Measurements from ENCODE around the gene MAPRE3.

Gene MAPRE3

DNA sequence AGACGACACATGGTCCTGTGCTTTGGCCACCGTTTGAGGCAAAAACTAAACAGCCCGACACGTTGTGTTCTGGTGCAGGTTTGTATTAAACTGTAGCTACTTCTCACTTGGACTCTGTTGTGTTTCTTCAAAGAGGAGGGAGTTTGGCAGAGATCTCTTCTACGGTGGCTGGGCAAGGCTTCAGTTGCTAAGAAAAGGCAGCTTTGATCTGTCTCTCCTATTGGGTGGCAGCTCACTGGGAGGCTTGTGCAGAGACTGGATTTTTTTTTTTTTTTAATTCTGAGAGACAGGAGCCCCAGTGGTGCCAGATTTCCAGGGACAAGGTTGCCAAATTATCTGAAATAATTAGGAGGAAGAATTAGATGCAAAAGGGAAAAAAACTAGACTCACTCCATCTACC, 20.2 kb upstream of the MAPRE3 start:
- DNase-seq (ENCODE audit: low spot score): no peak

DNA sequence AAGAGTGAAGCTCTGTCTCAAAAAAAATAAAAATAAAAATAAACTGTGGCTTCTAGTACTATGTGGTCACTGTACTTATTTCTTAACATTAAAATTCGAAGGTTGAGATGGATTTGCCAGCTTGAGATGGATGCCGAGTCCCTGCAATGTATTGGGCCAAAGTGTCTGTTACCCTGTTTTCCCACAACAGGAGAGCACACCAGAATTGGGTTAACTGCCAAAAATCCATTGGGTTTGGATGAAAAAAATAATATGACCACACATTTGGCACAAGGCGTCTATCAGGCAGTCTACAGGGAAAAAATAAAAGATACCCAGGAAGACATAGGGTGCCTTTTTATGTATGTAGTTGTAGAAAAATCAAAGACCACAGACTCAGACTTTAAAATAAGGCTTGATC, 19.2 kb upstream of the MAPRE3 start:
- DNase-seq (ENCODE audit: low spot score): no peak

DNA sequence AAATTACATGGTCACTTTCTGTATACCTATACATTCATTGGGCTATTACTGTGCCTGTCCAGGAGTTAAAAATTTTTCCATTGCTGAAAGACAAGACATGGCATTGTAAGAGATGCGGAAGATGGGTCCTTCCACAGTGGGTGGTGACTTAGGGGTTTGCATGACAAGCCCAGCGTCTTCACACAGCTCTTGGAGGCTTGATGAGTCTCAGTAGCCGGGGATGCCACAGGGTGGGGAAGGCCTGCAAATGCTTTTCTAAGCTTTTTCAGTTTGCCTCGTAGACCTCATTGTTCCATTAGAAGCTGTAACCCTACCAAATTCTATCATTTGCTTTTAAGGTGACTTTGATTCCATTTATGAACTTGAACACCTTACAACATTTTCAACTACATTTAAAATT, 18.1 kb upstream of the MAPRE3 start:
- DNase-seq (ENCODE audit: low spot score): no peak

DNA sequence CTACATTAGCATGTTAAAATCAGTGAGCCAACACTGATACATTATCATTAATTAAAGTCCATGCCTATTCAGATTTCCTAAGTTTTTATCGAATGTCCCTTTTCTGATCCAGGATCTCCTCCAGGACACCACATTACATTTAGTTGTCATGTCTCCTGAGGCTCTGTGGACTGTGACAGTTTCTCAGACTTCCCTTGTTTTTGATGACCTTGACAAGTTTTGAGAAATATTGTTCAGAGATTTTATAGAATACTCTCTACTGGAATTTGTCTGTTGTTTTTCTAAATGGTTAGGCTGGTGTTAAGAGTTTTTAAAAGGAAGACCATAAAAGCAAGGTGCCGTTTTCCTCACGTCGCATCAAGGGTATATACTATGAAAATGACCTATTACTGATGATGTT, 16.3 kb upstream of the MAPRE3 start:
- DNase-seq (ENCODE audit: low spot score): no peak

DNA sequence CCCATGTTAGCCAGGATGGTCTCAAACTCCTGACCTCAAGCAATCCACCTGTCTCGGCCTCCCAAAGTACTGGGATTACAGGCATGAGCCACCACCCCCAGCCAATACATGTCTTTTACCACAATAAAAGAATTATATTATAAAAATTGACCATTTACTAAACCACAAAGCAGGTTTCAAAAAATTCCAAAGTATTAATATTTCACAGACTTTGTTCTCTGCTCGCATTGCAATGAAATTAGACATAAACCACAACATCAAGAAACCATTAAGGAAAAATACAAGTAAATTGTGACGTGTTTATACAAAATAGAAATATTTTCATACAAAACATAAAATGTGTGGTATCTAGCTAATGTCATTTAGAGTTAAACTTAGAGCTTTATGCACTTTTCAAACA, 13.4 kb upstream of the MAPRE3 start:
- no peak for DNase-seq (ENCODE audit: low spot score)

DNA sequence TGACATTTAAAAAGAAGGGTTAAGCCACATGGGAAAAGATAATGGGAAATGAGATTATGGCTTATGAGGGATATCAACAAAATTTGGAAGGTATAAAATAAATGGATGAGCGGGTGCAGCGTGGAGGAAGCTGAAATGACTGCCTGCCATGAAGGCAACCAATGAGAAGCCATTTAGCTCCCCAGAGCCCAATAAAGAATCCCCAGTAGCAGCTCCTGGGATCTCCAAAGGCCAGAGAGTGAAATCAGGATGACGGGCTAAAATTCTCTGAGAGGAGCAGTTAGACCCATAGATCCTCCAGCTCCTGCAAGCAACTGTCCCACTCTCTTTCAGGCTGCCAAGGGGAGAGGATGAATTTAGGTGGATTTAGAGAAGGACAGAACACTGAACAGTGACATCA, 12.9 kb upstream of the MAPRE3 start:
- no peak for DNase-seq (ENCODE audit: low spot score)

DNA sequence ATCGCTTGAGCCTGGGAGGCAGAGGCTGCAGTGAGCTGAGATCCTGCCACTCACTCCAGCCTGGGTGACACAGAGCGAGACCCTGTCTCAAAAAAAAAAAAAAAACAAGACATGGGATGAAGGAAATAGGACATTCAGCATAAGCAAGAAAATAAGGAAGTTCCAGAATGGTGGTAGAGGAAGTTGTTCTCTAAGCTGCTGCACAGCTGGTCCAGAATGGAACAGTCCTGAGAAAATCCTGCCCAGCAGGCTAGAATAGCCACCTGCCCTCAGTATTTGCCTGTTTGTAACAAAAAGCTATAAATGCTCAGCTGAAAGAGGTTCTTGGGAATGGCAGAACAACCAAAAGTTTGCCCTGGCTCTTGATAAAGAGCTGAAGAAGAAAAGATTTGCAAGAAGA, 11.1 kb upstream of the MAPRE3 start:
- no peak for DNase-seq (ENCODE audit: low spot score)

DNA sequence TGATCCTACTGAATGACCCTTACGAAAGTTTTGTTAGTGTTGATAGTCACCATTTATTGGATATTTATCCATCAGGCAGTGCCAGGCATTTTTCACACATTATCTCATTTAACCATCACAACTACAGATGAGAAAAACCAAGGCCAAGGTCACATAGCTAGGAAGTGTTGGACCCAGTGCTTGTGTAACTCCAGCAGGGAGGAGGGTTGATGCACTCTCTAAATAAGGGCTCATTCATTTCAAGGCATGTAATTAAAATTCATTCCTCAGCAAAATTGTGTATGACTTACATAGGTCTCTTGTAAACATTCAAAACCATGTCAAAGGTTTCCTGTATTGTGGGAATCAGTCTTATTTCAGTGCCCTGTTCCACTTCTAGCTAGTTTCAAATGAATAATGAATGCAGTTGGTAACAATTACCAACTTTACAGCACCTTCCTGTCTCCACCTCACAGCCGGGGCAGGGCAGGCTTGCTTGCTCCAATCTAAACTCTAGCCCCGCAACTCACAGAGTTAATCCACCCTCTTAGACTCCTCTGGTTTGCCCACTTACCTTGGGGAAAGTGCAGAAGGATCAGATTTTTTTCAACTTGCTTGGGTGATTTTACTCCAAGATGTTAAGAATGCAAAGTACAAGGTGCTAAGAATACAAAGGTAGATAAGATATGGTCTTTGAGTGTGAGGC, 5.8 kb upstream of the MAPRE3 start:
- no peak for DNase-seq (ENCODE audit: low spot score)

DNA sequence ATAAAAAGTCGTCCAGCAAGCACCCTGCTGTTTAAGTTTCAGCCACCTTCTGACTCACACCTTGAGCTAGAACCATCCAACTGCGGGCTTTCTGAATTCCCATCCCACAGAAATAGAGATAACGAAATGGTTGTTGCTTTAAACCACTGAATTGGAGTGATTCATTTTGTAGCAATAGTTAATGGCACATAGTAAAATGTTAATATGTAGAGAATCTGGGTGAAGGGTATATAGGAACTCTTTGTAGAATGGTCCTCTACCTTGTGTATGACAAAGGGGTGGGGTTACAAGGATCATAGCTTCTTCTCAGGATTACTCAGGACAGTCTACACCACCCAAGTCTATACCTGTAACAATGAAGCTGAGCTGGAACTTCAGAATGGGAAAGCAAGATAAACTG, 2.4 kb upstream of the MAPRE3 start:
- no peak for DNase-seq (ENCODE audit: low spot score)

DNA sequence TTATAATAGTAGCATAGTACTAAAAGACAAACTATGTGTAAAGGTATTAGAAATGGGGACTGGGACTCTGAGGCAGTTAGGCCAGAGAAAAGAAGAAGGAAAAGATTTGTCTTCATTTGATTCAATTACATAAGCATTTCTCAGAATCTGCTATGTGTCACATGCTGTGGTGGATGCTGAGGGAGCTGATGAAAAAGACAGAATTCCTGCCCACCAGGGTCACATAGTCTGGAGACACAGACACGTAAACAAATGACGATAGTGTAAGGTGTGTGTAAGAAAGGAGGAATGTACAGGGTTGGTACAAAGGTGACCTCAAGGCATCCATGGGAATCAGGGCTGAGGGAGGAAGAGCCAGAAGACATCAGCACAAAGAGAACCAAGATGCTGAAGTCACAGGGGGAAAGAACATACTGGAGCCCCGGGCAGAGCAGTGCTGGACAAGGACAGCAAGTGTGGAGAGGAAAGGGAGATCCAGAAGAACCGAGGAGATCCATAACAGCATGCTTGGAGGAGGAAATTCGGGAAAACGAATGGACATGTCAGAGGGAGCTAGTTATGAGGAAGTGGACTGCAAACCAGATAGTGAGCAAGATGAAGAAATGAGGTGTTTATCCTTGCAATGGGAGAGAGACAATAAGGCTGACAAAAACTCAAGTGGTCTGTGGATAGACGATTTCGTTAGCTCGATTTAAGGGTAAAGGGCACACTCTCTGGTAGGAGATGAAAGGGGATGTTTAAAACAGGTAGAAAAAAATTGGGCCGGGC, 1.2 kb upstream of the MAPRE3 start:
- DNase-seq (ENCODE audit: low spot score): no peak

DNA sequence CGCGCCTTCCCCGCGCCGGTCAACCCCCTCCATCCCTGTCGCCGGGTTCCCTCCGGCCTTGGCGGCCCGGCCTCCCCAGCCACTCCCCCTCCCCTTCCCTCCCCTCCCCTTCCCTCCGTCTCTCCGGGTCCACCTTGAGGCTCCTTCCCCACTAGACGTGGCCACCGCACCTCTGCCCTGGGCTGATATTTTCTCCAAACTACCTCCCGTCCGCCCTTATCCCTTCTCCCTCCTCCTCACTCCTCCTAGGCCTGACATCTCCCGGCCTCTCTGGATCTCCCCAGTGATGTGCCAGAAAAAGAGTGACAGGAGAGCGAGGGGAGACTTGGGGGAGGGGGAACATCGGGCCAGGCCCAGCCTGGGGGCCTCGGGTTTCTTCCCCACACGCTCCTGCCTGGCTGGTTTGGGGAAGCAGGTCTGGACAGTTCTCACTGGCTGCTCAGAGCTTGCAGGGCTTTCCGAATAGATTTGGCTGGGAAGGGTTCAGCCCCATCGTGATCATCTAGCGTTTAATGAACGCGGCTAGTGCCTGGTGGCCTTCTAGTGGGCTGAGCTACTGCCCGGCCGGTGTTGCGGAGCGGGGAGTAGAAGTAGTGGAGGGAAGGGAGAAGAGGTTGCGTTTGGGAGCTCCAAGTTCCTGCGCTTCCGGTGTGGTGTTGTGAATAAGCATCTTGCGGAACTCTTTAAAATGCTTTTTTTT, 641 bp downstream of the MAPRE3 start:
- peak; percentile 35 for DNase-seq (ENCODE audit: low spot score)

DNA sequence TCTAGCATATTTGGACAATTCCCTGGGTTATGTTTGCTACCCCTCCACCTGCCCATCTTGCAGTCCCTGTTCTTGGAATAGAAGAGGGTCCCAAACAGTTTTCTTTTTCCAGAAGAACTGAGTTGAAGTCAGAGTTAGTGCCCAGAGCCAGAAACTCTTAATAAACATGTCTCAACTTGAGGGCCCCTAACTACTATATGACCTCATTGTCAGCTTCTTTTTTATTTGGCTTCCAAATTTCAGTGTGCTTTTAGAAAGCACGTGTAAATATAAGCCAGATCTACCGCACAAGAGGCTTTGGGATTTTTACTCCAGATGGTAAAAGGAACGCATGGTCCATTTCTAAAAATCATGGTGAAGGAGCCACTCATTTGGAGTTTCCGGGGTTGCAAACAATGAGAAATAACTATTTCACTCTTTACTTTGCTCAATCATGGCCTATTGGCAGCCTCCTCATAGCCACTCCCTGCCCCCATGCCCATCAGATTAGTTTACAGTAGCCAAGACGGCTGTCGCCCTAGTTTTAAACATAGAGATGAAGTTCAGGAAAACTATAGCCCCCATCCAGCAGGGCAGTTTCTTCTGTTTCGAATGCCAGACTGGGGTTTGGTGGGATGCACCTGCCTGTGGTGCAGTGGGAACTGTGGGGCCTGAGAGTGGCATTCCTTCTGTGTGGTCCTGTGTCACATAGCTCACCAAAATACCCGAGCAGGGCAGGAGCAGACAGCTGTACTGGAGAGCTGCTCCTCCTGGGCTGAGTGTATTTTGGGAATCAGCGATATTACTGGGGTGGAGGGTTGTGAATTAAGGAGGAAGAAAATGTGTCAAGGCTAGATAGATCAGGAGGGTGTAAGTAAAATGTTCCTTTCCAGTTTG, 1.7 kb downstream of the MAPRE3 start:
- DNase-seq (ENCODE audit: low spot score): no peak

DNA sequence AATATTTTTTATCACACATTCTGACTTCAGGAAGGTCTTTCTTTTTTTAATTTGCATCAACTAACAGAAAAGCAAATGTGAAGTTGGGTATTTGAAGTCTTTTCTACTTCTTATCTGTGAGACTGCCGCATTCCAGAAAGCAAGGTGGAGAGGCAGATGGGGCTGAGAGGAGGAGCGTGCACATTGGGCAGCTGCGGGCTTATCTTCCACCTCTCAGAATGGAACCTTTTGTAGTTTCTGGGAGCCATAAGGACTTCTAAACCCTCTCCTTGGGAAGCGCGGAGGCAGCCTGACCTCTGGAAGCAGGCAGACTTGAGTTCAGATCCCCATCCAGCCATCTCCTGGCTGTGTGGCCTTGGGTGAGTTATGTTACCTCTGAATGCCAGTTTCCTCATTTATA, 3.9 kb downstream of the MAPRE3 start:
- no peak for DNase-seq (ENCODE audit: low spot score)

DNA sequence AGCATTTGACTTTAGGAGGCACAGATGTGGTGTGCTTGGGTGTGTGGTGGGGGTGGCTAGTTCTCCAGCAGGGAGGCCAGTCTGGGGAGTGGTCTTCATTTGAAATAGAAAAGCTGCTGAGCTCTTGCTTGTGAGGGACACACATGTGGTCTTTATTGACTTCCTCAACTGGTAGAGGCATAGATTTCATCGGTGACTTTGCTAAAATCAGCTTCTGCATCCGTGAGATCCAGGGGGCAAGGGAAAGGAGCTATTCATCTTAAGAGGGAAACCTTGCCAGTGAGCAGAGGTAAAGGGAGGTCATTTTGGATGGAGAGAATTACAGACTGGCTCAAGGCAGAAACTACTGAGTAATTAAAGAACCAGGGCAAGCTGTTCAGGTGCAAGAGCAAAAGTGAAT, 4.7 kb downstream of the MAPRE3 start:
- DNase-seq (ENCODE audit: low spot score): no peak

DNA sequence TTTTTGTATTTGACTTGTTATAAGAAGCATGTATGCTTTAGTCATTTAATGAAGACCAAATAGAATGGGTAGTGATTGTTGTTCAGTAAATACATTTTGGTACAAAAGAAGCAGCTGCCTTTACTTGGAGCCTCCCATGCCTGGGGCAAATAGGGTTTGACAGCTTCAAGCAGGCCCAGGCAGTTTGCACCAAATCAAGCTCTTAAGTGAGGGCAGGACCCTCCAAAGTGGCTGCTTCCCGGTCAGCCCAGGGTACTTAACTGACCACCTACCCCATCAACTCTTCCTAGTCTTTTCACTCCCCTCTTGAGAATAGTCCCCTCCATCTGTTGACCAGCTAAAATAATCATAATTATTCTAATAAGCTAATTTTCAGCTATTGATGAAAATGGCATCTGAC, 5.2 kb downstream of the MAPRE3 start:
- DNase-seq (ENCODE audit: low spot score): no peak

DNA sequence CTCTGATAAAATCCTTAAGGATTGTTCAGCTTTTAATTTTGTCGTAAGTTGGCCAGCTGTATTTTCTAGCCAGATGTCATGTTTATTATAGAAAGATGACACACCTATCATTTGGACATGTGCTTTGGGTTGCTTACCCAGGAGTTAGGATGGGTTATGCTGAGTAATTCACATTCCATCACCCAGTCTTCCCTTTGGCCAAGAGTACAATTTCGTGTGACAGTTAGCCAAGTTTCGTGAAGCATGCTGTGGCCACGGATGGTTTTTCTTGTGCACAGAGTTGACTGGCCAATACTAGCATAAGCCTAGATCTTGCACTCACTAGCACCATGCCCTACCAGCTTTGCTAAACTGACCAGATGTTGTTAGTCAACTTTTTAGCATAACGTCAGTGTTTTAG, 5.8 kb downstream of the MAPRE3 start:
- no peak for DNase-seq (ENCODE audit: low spot score)

DNA sequence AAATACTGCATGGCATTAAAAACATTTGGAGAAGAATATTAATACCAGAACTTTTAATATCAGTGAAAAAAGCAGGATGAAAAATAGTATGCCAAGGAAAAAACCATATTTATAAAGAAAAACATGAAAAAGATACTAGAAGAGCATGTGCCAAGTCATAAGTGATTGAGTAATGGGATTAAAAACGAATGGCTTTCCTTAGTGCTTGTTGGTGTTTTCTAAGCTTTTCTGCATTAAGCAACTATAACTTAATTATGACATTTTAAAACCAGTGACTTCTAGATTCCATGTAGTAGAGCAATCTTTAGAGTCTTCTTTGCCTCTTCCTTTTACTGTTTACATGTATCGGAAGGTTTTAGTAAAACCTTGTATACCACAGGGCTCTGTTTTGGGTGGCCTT, 6.6 kb downstream of the MAPRE3 start:
- no peak for DNase-seq (ENCODE audit: low spot score)

DNA sequence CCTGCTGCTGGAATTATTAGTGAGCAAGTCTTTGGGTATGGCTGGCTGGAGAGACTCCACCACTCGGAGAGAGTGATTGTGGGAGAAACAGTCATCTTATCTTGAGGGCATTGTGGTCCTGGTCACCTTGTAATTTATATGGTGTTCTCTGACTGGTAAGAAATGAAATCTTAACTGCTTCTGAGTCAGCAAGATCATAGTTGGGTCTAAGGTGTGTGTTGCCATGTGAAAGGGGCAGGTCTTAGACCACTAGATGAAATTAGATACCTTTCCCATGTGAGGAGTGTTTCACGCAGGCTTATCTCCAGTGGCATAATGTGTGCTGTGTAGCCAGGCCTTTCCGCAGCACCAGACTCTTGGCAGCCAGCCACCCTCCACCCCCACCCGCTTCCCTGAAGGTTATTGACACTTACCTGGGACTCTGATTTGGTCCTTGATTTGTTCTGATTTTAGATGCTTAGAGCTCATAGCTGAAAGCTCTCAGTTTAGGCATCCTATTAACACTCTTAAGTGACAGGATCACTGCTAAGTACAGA, 7.7 kb downstream of the MAPRE3 start:
- DNase-seq (ENCODE audit: low spot score): no peak

DNA sequence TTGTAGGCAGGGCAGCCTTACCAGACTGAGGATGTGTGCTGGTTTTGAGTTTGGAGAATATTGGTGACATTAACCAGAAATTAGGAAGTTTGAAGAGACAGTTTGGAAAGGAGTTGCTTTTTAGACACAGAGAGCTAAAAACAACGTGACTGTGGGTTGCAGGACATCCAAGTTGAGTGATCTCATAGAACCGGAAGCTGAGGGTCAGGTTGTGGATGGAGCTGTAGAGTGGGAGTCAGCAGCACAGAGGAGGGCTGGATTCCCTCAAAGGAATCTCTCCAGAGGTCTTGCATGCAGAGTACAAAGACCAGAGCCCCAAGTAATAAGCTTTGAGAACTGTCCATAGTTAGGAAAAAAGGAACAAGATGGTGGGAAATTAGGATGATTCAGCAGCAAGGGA, 9.3 kb downstream of the MAPRE3 start:
- peak; percentile 66 for DNase-seq (ENCODE audit: low spot score)

DNA sequence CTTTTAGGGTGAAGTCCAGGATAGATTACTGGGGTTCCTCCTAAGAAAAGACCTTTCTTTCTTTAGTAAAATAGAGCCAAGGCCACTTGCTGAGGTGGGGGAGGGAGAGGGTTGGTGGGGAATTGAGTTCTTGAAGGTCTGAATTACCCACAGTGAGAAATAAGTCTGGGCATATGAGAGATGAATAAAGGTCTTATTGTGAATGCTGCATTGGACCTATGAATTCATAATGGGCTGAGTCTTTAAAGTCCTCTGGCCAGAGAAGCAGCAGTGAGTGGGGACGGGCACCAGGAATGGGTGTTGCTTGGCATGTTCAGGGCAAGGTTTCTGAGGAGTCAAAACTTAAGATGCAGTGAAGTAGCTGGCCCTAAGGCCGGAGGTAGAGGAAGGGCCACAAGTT, 10.5 kb downstream of the MAPRE3 start:
- no peak for DNase-seq (ENCODE audit: low spot score)

DNA sequence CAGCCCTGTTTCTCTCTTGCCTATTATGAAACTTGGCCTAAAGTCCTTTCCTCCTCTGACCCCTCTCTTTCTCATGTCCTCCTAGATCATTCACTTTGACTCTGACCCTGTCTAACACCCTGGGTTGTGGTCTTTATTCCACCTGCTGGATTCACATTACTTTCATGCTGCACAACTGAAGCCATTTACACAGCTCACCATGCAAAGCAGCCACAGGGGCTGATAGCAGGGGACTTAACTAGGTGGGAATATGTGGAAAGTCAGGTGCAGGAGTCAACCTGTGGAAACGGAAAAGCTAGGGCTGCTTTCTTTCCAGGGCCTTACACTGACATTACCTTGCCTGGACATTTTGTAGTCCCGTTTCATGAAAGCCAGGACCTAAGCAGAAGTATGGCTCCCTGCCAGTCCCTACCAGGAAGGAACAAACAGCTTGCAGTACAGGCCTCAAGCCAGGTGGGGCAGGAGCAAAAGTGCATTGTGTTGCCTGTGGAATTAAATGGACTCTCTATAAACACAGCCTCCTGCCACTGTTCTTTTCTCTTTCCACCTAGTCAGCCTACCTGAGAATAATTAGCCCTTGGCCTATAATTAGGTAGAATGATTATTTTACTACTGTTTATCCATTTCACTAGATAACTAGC, 11.8 kb downstream of the MAPRE3 start:
- DNase-seq (ENCODE audit: low spot score): no peak

DNA sequence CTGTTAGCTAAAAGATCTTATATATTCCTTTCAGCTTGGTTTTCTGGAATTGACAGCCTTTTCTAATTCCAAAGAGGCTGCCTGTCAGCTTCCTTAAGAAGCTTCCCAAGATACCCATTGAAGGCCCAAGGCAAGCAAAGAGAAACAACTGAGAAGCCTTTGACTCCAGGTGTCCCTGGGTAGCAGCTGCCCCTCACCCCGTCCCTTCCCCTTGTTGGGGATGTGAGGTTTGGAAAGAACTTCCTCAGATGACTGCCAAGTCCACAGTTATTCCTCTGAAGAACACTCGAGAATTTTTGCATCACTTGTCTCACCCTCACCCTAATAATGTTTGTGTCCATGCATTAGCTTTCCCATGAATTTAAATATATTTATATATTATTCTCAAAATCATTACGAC, 13.3 kb downstream of the MAPRE3 start:
- DNase-seq (ENCODE audit: low spot score): no peak
